ENCODE measurements around the gene SNRPN. TPM values are rescaled to one million over a fixed set of nuclear protein-coding genes. Genes with fewer than 3 reads are reported as not detected.
"Not testable (repeated sequence)": the region's sequence is repeated elsewhere in the genome, so short reads cannot be mapped to it uniquely, and the experiment has no call there.

SNRPN gene
- total and polyA plus RNA-seq, 8 donors = 40.6 to 174 (median 48.1) TPM

DNA sequence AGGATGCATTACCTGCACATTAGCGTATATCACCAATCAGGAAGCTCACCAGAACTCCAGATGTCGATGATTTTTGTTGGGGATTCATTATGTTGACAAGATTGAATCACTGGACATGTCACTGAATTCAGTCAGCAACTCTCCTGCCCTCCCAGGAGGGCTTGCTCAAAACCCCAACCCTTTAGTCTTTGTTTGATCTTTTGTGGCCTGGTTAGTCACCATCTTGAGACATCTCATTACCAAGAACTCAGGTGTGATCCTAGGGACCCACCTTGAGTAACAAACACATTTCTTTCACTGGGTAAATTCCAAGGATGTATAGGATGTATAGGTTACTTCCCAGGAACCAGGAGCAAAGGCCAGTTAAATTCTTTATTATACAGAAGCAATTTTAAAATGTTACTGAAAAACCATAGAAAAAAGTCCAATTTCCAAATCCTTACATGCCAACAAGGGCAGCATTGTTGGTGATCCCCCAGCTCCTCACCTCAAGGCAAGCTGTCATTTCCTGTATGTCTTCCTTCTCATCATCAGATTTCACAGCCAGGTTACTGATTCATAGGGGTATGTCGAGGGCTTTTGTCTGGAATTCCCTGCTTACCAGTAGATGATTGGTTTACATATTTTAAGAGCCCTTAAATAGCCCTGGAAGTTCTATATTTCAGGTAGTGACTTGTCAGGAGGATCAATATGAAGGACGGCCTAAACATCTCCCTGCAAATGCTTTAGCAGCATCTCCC, 11.7 kb downstream of the SNRPN start:
- DNase-seq (no peak), ATAC-seq (no peak), FAIRE-seq (no peak)
- peaks cover 0 to 5% (median 0%) of the 10 kb centered on the region in 3 donors for H3K36me3 ChIP-seq
- H3K4me3 ChIP-seq = no peak overlapping the region
- 57 to 63% methylated on average over 4 of the region's 4 CpGs for WGBS, 2 donors
- no peaks in the 10 kb centered on the region for H3K4me1 ChIP-seq
- TF ChIP-seq, protein P1, sequence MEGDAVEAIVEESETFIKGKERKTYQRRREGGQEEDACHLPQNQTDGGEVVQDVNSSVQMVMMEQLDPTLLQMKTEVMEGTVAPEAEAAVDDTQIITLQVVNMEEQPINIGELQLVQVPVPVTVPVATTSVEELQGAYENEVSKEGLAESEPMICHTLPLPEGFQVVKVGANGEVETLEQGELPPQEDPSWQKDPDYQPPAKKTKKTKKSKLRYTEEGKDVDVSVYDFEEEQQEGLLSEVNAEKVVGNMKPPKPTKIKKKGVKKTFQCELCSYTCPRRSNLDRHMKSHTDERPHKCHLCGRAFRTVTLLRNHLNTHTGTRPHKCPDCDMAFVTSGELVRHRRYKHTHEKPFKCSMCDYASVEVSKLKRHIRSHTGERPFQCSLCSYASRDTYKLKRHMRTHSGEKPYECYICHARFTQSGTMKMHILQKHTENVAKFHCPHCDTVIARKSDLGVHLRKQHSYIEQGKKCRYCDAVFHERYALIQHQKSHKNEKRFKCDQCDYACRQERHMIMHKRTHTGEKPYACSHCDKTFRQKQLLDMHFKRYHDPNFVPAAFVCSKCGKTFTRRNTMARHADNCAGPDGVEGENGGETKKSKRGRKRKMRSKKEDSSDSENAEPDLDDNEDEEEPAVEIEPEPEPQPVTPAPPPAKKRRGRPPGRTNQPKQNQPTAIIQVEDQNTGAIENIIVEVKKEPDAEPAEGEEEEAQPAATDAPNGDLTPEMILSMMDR (IDR thresholded peaks at IDR 0.05) = no peak
- intact Hi-C loops (cut with DNase I) = no loop called here
- H3K27me3 ChIP-seq = no peaks in the 10 kb centered on the region
- peaks cover 0 to 4% (median 0%) of the 10 kb centered on the region in 4 donors for H3K9me3 ChIP-seq
- no peak overlapping the region for H3K27ac ChIP-seq

- Histone ChIP-seq H3K27ac (no peak overlapping the region), H3K9me3 (peaks cover 0 to 4% (median 0%) of the 10 kb centered on the region in 4 donors), H3K4me3 (no peak overlapping the region), H3K27me3 (no peaks in the 10 kb centered on the region), H3K4me1 (no peaks in the 10 kb centered on the region), H3K36me3 (peaks cover 0 to 7% (median 0%) of the 10 kb centered on the region in 3 donors)
- DNase-seq (no peak), ATAC-seq (no peak), FAIRE-seq (no peak)
- intact Hi-C loops (cut with DNase I) = no loop called here
- 68 to 76% methylated on average over 3 of the region's 3 CpGs for WGBS, 2 donors
- TF ChIP-seq, protein P1 (IDR thresholded peaks at IDR 0.05) = no peak
These were observed 16.3 kb downstream of the SNRPN start for GRCh38 chr15:24971052-24971451.

- ATAC-seq = no peak
- Histone ChIP-seq H3K27ac (no peak overlapping the region), H3K4me3 (no peak overlapping the region), H3K9me3 (peaks cover 0 to 4% (median 0%) of the 10 kb centered on the region in 4 donors), H3K4me1 (no peaks in the 10 kb centered on the region), H3K36me3 (peaks cover 0 to 13% (median under 1%) of the 10 kb centered on the region in 3 donors), H3K27me3 (no peaks in the 10 kb centered on the region)
- no peak for FAIRE-seq
- TF ChIP-seq, protein P1 (IDR thresholded peaks at IDR 0.05) = no peak
- DNase-seq = no peak
- intact Hi-C loops (cut with DNase I) = no loop called here
- 82 to 91% methylated on average over 8 of the region's 8 CpGs for WGBS, 2 donors
These were observed 17.0 kb downstream of the SNRPN start for GRCh38 chr15:24971772-24972171.

DNA sequence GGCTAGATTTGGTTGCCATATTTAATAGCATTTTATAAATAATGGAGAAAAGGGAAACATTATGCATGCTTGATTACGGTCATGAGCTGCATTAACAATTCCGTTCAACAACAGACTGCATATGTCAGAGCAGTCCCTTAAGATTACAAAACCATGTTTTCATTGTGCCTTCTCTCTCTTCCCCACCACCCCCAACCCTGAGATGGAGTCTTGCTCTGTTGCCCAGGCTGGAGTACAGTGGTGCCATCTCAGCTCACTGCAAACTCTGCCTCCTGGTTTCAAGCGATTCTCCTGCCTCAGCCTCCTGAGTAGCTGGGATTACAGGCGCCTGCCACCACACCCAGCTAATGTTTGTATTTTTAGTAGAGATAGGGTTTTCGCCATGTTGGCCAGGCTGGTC, 17.9 kb downstream of the SNRPN start:
- DNase-seq; FAIRE-seq; H3K4me1 ChIP-seq; H3K4me3 ChIP-seq; H3K27me3 ChIP-seq; ATAC-seq; intact Hi-C loops (cut with DNase I); H3K9me3 ChIP-seq; H3K27ac ChIP-seq: not testable (repeated sequence)
- WGBS, 2 donors = 84 to 90% methylated on average over 5 of the region's 5 CpGs
- peaks cover 0 to 21% (median 6%) of the 10 kb centered on the region in 3 donors for H3K36me3 ChIP-seq

DNA sequence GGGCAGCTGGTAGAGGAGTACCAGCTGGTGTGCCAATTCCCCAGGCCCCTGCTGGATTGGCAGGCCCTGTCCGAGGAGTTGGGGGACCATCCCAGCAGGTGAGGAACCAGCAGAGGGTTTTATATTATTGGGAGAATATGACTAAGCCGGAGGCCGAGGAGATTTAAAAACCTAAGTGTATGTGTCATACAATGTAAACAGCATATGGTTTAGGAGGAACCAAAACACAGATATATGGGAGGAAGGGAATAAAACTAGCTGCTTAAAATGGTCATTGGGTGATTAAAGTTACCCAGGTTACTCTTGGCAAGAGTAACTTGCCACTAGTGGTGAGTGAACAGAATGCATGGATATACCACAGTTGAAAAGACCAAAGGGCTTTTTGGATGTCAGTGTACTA, 22.1 kb downstream of the SNRPN start:
- H3K9me3 ChIP-seq = no peaks in the 10 kb centered on the region
- 79 to 90% methylated on average over 3 of the region's 3 CpGs for WGBS, 2 donors
- no peak overlapping the region for H3K27ac ChIP-seq
- H3K27me3 ChIP-seq = no peaks in the 10 kb centered on the region
- no peaks in the 10 kb centered on the region for H3K4me1 ChIP-seq
- DNase-seq (no peak), FAIRE-seq (no peak), ATAC-seq (no peak)
- intact Hi-C loops (cut with DNase I) = no loop called here
- no peak overlapping the region for H3K4me3 ChIP-seq
- peaks cover 0 to 46% (median 19%) of the 10 kb centered on the region in 3 donors for H3K36me3 ChIP-seq
- TF ChIP-seq, protein P1 (IDR thresholded peaks at IDR 0.05) = no peak

Data from pancreas (tissue), 10 donors.